ENCODE measurements around the gene PLCXD1.

DNA sequence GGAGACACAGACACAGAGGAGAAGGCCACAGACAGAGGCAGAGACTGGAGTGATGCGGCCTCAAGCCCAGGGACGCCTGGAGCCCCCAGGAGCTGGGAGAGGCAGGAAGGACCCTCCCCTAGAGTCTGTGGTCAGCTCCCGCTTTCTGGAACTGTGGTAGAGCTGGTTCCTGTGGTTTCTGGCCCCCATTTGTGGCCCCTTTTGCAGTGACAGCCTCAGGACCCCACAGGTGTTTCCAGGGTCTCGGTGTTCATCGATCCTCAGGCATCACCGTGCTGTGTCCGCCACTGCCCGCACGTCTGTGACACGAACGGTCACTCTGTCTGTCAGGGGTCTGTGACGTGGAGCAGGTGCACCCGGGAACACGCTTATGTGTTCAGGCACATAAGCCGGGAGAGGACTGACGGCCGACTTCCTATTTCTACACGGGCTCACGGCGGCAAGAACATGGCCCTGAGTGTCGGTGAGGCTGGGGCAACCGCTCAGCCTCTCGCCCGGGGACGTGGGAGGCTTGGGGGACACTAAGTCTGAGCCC lies 29.5 kb downstream of the PLCXD1 start:
- TF ChIP-seq, protein P1, sequence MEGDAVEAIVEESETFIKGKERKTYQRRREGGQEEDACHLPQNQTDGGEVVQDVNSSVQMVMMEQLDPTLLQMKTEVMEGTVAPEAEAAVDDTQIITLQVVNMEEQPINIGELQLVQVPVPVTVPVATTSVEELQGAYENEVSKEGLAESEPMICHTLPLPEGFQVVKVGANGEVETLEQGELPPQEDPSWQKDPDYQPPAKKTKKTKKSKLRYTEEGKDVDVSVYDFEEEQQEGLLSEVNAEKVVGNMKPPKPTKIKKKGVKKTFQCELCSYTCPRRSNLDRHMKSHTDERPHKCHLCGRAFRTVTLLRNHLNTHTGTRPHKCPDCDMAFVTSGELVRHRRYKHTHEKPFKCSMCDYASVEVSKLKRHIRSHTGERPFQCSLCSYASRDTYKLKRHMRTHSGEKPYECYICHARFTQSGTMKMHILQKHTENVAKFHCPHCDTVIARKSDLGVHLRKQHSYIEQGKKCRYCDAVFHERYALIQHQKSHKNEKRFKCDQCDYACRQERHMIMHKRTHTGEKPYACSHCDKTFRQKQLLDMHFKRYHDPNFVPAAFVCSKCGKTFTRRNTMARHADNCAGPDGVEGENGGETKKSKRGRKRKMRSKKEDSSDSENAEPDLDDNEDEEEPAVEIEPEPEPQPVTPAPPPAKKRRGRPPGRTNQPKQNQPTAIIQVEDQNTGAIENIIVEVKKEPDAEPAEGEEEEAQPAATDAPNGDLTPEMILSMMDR (IDR thresholded peaks at IDR 0.05 in 8 of 11, conservative IDR thresholded peaks at IDR 0.05 in 3 of 11), result no peak
- no peak for TF ChIP-seq POLR2AphosphoS5 (IDR thresholded peaks at IDR 0.05)

All from spleen (tissue), 7 donors.